Measurements from ENCODE around the gene UBFD1.
"Not testable (repeated sequence)": the region's sequence is repeated elsewhere in the genome, so short reads cannot be mapped to it uniquely, and the experiment has no call there.

The UBFD1 gene

GRCh38 chr16:23556881-23557778 is at the start of gene UBFD1, which contains the start of gene EARS2:
Gene UBFD1, plus strand, starts transcription at chr16:23557727. Its CDS starts 16 bp downstream, at chr16:23557743.
Gene EARS2, minus strand, starts transcription at chr16:23557350. Its CDS starts 7 bp downstream, at chr16:23557343.
- peak; percentile 94 for DNase-seq (ENCODE audit: low spot score)

- DNase-seq (ENCODE audit: low spot score): no peak
Measured at GRCh38 chr16:23508589-23509440, 48.7 kb upstream of the UBFD1 start.

- DNase-seq (ENCODE audit: low spot score): no peak
Measured at GRCh38 chr16:23509441-23509754, 48.1 kb upstream of the UBFD1 start.

DNA sequence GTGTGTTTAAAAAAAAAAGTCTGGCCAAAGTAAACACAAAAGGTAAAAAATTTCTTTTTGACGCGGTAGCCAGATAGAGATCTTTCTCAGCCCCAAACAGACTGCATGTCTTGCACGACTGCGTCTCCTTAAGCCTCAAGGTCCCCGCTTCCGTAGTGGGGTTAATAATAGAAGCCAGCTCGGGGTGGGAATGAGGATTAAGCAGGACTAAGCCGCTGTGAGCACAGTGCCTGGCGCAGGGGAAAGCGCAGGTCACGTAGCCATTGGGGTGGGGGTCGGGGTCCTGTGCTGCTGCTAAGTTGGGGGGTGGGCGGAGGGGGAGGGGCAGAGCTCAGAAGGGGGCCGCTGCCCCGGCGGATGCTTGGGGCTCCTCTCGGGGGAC is 47.8 kb upstream of the UBFD1 start:
- DNase-seq (ENCODE audit: low spot score): no peak

DNA sequence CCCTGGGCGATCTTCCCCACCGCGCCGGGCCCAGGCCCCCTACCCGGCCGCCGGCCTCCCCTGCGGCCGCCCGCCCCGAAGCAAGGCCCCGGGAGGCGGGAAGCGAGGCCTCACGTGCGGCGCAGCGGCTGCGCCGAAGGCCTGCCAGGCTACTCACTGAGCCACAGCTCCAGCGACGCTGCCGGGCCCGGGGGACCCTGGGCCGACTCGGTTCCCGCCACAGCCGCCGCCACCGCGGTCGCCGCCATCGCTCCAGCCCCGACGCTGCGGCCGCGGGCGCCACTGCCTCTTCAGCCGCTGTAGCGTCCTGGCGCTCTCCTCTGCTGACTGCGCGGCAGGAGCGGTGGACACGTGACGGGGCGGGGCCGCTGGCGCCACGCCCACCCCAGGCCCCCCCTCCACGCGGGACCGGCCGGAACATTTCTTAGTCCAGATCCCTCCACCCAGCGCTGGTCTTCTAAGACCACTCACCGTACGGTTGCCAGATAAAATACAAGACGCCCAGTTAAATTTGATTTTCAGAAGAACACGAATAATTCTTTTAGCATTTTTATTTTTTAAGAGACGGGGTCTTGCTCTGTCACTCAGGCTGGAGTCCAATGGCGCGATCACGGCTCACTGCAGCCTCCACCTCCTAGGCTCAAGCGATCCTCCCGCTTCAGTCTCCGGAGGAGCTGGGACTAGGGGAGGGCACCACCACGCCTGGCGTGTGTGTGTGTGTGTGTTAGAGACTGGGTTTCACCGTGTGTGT is 47.2 kb upstream of the UBFD1 start, which contains the start of gene GGA2:
TSS of gene GGA2 (minus strand) at position 331 of the 751 bp plus-strand sequence. CDS start at position 248, 83 bp downstream.
- peak; percentile 76 for DNase-seq (ENCODE audit: low spot score)

DNA sequence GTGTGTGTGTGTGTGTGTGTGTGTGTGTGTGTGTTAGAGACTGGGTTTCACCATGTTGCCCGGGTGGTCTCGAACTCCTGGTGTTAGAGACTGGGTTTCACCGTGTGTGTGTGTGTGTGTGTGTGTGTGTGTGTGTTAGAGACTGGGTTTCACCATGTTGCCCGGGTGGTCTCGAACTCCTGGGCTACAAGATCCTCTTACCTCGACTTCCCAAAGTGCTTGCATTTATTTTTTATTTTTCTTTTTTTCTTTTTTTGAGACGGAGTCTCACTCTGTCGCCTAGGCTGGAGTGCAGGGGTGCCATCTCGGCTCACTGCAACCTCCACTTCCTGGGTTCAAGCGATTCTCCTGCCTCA is 46.6 kb upstream of the UBFD1 start:
- DNase-seq (ENCODE audit: low spot score): not testable (repeated sequence)

DNA sequence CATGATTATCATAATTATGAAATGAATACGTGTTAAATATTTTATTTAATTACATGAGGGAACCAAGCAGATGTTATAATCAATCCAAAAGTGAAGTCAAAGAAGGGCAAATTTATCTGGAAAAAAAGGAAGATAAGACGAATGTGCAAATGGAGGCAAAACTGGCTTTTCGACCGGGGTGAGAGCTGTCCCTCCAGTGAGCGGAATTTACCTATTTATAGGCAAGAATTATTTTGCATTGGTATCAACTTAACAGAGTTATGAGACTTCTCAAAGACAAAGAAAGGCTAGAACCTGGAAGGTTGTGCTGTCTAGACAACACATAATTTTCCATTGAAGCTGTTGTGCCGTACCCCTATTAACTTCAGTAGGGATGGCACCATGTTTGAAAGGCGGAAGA is 45.8 kb upstream of the UBFD1 start:
- no peak for DNase-seq (ENCODE audit: low spot score)

GRCh38 chr16:23512168-23512695 is 45.3 kb upstream of the UBFD1 start:
- DNase-seq (ENCODE audit: low spot score): no peak

GRCh38 chr16:23514381-23515152 is 43.0 kb upstream of the UBFD1 start:
- DNase-seq (ENCODE audit: low spot score): peak; percentile 44

DNA sequence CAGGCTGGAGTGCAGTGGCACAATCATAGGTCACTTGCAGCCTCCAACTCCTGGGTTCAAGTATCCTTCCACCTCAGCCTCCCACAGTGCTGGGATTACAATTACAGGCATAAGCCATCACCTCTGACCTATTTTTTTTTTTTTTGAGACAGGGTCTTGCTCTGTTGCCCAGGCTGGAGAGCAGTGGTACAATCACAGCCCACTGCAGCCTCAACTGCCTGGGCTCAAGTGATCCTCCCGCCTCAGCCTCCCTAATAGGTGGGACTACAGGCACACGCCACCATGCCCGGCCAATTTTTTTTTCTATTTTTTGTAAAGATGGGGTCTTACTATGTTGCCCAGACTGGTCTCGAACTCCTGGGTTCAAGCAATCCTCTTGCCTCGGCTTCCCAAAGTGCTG is 41.6 kb upstream of the UBFD1 start:
- no peak for DNase-seq (ENCODE audit: low spot score)

- DNase-seq (ENCODE audit: low spot score): no peak
Measured at GRCh38 chr16:23516366-23517137, 41.0 kb upstream of the UBFD1 start.

DNA sequence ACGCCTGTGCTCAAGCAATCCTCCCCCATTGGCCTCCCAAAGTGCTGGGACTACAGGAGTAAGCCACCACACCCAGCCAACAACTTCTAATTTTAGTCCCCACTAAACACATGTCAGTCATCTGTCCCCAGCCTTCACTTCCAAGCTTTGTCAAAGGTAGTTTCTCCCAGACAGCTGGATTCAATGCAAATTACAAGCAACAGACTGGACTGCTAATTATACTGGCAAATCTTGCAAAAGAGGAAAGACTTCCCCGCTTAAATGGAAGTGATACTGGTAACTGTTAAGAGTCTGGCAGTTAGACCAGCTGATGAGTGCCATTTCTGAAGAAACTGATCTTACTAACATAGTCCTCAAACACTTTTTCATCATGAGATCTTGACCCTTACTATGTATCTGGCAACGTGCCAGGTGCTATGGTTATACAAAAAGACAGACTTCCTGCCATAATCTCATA is 39.1 kb upstream of the UBFD1 start:
- DNase-seq (ENCODE audit: low spot score): no peak

DNA sequence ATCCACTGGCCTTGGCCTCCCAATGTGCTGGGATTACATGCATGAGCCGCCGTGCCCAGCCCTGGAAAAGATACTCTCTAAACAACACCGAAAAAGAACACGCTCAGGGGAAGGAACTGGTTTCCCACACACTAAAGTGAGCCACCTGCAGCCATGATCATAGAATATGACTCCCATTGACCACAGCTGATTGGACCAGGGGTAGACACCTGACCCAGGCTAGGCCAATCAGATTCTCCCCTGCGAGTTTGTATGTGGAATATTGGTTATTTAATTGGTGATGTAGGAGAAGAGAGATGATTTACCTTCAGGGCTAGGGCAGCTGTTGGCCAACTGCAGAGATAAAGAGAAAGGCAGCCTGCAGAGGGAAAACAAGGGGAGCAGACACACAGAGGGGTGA is 38.2 kb upstream of the UBFD1 start:
- no peak for DNase-seq (ENCODE audit: low spot score)

DNA sequence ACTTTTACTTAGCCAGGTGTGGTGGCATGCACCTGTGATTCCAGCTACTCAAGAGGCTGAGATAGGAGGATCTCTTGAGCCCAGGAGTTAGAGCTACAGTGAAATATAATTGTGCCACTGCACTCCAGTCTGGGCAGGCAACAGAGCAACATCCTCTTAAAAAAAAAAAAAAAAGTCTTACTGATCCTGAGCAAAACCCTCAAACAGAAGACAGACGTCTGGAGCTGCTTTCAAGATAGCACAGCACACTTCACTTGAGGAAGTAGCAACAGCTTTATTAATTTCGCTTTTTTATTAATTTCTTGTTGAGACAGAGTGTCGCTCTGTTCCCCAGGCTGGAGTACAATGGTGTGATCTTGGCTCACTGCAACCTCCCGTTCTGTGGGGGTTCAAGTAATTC is 37.0 kb upstream of the UBFD1 start:
- no peak for DNase-seq (ENCODE audit: low spot score)

DNA sequence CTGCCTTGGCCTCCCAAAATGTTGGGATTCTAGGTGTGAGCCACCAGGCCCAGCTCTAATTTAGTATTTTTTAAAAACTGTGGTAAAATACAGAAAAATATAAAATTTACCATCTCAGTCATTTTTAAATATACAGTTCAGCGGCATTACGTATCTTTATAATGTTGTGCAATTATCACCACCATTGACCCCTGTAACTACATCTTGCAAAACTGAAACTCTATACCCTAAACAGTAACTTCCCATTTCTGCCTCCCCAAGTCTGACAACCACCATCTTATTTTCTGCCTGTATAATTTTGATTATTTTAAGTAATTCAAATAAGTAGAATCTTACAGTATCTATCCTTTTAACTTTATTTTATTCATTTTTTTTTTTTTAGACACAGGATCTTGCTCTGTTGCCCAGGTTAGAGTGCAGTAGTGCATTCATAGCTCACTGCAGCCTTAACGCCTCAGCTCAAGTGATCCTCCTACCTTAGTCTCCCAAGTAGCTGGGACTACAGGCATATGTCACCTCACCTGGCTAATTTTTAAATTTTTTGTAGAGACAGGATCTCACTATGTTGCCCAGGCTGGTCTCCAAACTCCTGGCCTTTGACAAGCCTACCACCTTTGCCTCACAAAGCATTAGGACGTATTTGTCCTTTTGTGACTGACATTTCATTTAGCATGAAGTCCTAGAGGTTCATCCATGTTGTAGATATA is 36.3 kb upstream of the UBFD1 start:
- DNase-seq (ENCODE audit: low spot score): no peak

- DNase-seq (ENCODE audit: low spot score): no peak
Measured at GRCh38 chr16:23521965-23522364, 35.6 kb upstream of the UBFD1 start.

DNA sequence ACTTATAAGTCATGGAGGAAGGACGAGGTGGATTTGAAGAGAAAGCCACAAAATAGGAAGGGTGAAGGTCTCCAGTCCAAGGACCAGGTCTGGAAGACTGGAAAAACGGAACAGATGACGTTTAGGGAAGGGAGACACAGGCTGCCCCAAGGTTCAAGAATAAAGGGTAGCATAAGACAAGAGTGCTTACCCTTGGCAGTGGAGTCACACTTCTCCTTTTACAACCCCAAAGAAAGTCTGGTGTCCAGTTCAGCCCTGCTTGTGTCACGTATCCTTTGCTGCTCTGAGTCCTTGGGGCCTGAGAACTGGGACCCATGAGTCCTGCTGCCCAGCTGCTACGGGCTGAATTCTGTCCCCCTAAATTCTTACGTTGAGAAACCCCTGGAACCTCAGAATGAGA is 34.2 kb upstream of the UBFD1 start:
- DNase-seq (ENCODE audit: low spot score): no peak

DNA sequence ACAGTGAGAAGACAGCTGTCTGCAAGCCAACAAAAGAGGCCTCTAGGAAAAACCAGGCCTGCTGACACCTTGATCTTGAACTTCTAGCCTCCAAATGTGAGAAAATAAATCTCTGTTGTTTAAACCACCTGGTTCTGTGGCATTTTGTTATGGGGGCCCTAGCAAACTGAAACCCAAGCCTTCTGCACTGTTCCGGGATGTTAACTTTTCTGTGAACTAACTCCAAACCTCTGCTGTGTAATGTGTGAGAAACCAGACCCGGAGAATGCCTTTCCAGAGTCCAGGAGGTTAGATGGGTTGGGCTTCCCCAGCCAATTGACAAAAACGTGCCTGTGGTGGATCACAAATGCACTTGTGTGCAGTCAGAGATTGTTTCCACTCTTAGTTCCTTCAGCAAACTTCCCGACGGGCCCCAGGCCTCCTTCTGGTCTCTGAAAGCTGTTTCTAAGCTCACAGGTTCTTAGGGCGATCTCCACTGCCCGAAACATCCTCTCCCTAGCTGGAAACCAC is 33.6 kb upstream of the UBFD1 start:
- DNase-seq (ENCODE audit: low spot score): no peak

- no peak for DNase-seq (ENCODE audit: low spot score)
Measured at GRCh38 chr16:23524886-23525285, 32.6 kb upstream of the UBFD1 start.

All from CD4-positive, alpha-beta T cell treated with Interleukin-6 at 100 ng/mL for 8 hours (primary cell).